ENCODE data around the gene ZNF280B. TPM values are rescaled to one million over a fixed set of nuclear protein-coding genes. Genes with fewer than 3 reads are reported as not detected.
"Not testable (repeated sequence)": the region's sequence is repeated elsewhere in the genome, so short reads cannot be mapped to it uniquely, and the experiment has no call there.

ZNF280B gene
- total RNA-seq, 1 donor from 2014 or later, result 3.1 TPM

DNA sequence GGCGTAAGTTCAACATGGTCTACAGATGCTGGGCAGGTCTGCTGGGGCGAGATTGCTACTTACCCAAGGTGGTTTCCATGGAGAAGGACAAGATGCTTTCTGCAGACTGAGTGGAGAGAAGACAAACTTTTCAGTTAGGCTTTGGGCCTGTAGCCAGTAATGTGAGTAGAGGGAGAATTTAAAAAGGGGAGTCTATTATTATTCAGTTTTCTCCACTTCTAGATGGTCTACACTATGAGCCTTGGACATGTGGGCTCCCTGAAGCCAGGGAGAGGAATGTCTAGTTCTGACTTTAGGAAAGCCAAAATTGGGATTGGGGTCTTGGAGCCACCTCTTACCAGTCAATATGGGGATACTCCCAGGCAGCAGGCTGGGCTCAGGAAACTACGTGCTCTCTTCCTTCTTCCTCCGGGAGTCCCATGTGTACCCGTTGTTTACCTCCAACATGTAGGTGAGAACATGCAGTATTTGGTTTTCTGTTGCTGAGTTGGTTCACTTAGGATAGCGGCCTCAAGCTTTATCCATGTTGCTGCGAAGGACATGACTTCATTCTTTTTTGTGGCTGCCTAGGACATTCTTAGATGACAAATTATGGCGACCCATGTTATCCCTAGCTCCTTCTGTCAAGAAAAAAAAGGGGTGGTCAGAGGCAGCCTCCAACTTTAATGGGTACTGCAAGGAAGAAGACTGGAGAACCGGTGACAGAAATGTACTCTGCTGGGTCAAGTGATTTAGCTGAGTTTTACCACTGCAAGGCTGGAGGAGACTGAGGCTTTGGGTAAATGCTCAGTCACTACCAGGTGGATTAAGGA is 26.3 kb upstream of the ZNF280B start:
- intact Hi-C loops (cut with micrococcal nuclease), result no loop called here

DNA sequence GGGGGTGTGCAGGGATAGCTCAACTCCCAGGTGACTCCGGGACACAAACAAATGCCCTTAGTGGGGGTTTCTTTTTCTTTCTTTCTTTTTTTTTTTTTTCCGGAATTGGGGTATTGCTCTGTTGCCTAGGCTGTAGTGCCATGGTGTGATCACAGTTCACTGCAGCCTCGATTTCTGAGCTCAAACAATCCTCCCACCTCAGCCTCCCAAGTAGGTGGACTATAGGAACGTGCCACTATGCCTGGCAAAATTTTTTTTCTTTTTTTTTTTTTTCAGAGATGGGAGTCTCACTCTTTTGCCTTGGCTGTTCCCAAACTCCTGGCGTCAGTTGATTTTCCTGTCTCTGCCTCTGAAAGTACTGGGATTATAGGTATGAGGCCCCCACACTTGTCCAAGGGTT is 25.3 kb upstream of the ZNF280B start:
- intact Hi-C loops (cut with micrococcal nuclease), result no loop called here

DNA sequence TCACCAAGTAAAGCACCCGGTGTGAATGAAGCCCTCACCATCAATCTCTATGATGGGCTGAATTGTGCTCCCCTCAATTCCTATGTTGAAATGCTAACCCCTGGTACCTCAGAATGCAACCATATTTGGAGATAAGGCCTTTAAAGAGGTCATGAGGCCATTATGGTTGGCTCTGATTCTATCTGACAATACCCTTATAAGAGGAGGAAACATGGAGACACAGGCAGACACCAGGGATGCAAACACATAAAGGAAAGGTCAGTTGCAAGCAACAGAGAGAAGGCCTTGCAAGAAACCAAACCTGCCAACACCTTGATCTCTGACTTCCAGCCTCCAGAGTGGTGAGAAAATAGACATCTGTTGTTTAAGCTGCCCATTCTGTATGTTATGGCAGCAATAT is 24.9 kb upstream of the ZNF280B start:
- intact Hi-C loops (cut with micrococcal nuclease), result no loop called here

DNA sequence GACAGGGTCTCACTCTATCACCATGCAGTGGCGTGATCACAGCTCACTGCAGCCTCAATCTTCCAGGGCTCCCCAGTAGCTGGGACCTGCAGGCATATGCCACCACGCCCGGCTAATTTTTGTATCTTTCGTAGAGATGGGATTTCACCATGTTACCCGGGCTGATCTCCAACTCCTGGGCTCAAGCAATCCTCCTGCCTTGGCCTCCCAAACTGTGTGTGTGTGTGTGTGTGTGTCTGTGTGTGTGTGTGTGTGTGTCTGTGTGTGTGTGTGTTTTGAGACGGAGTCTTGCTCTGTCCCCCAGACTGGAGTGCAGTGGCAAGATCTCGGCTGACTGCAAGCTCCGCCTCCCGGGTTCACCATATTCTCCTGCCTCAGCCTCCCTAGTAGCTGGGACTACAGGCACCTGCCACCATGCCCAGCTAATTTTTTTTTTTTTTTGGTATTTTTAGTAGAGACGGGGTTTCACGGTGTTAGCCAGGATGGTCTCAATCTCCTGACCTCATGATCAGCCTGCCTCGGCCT is 24.1 kb upstream of the ZNF280B start:
- intact Hi-C loops (cut with micrococcal nuclease), result not testable (repeated sequence)

DNA sequence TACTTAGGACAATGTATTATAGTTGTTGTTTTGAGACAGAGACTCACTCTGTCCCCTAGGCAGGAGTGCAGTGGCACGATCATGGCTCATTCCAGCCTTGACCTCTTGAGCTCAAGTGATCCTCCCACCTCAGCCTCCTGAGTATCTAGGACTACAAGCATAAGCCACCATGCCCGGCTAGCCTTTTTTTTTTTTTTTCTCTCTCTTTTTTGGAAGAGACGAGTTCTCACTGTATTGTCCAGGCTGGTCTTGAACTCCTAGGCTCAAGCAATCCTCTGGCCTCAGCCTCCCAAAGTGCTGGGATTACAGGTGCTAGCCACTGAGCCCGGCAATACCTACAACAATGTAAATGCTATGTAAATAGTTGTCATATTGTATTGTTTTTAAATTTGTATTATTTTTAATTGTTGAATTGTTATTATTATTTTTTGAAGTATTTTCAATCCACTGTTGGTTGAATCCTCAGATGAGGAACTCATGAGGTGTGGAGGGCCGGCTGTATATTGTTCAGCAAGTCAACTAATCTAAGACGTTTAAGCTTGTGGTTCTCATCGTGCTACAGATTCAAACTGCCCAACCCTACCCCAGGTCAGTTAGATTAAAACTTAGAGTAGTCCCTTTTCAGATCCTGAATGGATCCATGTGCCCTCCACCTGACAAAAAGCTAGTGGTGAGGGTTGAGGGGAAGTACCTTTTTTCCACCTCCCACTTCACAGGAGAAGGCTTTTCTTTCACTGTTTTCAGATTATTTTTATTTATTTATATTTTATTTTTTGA is 23.4 kb upstream of the ZNF280B start:
- intact Hi-C loops (cut with micrococcal nuclease), result no loop called here

DNA sequence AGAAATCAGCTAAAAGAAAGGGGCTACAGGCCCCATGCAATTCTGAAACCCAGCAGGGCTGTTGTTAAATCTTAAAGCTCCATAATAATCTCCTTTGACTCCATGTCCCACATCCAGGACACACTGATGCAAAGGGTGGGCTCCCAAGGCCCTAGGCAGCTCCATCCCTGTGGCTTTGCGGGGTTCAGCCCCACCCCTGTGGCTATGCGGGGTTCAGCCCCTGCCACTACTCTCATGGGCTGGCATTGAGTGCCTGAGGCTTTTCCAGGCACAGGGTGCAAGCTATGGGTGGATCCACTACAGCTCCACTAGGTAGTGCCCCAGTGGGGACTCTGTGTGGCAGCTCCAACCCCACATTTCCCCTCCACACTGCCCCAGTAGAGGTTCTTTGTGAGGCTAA is 20.2 kb upstream of the ZNF280B start:
- intact Hi-C loops (cut with micrococcal nuclease), result no loop called here

DNA sequence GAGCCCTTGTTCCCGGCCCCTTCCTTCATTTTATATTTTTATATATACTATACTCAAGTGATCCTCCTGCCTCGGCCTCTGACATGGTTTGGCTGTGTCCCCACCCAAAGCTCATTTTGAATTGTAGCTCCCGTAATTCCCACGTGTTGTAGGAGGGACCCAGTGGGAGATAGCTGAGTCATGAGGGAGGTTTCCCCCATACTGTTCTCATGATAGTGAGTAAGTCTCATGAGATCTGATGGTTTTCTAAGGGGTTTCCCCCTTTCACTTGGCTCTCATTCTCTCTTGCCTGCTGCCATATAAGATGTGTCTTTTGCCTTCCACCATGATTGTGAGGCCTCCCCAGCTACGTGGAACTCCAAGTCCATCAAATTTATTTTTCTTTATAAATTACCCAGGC is 18.8 kb upstream of the ZNF280B start:
- intact Hi-C loops (cut with micrococcal nuclease), result no loop called here

DNA sequence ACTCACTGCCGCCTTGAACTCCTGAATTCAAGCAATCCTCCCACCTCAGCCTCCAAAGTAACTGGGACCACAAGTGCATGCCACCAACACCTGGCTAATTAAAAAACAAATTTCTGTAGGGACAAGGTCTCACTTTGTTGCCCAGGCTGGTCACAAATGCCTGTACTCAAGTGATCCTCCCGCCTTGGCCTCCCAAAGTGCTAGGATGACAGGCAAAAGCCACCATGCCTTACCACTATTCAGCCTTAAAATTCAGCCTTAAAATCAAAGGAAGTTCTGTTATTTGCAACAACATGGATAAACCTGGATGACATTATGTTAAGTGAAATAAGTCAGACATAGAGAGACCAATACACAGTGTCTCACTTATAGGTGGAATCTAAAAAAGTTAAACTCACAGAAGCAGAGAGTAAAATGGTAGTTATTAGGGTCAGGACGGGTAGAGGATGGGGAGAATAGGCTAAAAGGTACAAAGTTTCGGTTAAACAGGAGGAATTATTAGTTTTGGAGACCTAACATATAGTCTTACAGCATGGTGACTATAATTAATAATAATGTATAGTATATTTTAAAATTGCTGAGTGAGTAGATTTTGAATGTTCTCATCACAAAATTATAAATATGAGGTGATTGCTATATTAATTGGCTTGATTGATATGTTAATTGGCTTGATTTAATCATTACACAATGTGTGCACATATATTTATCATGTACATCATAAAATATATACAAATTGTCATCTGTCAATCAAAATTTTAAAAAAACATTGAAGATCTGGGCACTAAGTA is 17.8 kb upstream of the ZNF280B start:
- intact Hi-C loops (cut with micrococcal nuclease), result no loop called here

DNA sequence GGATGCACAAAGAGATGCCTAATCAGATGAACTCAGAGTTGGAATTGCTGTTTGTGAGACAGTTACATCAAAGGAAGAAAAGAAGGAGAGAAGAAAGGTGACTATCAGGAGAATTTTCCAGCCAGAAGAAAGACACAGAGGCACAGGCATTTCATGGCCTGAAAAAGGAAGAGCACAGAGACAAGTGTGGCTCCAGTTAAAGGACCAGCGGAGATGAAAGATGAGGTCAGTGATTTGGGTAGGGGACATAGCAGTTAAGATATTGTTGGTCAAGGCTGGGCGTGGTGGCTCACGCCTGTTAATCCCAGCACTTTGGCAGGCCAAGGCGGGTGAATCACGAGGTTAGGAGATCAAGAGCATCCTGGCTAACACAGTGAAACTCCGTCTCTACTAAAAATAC is 15.0 kb upstream of the ZNF280B start:
- intact Hi-C loops (cut with micrococcal nuclease), result no loop called here

DNA sequence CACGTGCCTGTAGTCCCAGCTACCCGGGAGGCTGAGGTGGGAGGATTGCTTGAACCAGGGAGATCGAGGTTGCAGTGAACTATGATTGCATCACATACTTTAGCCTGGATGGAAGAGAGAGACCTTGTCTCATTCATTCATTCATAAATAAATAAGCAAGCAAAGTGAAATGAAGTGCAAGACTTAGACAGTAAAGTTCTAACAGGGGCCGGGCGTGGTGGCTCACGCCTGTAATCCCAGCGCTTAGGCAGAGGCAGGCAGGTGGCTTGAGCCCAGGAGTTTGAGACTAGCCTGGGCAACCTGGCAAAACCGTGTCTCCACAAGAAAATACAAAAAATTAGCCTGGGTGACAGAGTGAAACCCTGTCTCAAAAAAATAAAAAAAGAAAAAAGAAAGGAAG is 13.1 kb upstream of the ZNF280B start:
- intact Hi-C loops (cut with micrococcal nuclease), result no loop called here

DNA sequence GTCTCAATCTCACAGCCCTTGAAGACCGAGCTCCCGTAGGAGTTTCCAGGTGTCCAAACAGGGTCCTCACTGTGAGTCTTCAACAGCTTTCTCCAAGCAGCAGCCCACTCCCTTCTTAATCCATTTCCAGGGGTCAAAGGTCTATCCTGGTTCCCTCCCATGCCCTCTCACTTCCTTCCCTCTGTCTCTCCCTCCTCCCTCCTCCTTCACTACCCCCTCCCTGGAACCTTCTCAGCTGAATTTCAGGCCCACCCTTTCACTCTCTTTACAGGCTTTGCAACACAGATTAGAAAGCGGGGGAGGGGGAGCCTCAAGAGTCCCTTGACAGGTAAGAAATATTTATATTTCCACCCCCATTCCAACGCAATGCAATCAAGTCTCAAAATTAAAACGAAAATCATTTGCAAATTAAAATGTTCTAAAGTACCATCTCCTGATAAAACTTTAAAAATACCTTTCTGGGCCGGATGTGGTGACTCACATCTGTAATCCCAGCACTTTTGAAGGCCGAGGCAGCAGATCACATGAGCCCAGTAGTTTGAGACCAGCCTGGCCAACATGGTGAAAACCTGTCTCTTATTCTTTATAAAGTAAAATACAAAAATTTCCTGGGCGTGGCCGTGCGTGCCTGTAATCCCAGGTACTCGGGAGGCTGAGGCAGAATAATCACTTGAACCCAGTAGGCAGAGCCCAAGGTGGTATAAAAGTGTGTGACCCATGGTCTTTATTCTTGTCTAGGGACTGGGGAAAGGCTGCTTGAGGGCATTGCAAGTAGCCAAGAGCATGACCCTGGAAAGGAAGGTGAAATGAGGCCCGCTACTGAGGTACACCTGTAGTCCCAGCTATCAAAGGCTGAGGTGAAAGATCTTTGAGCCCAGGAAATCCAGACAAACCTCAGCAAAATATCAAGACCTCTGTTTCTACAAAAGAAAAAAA is 12.4 kb upstream of the ZNF280B start:
- intact Hi-C loops (cut with micrococcal nuclease), result no loop called here

DNA sequence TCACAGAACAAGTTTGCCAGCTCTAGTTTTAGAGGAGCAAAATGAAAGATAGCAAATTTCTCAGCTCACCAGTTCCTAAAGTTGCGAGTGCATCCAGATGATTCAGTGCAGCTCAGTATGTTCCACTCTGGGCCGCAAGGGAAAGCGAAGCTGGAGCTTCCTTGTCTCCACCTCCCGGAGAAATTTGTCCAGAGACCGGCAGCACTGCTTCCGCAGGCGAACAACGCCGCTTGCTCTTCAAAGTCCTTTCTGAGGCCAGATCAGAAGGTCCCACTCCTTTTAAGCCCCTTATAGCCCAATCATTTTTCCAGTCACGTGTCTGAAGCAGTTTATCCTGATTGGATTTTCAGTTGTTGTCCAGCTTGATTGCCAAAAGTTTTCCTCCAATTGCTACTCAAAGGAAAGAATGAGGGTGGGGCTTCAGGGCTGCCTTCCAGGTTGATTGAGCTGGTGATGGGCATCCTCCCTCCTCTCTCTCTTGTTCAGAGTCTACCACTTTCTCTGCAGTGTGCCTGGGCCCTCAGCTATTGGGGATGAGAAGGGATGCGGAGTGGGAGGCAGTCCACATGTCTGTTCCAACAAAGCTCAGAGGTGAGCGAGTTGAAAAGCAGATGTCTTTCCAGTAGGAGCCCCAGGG is 11.6 kb upstream of the ZNF280B start, which contains the start of gene ZNF280A:
Gene ZNF280A, minus strand, starts transcription at position 251 of the 637 bp plus-strand sequence. CDS start 4,640 bp downstream, outside the sequence.
- intact Hi-C loops (cut with micrococcal nuclease), result no loop called here

DNA sequence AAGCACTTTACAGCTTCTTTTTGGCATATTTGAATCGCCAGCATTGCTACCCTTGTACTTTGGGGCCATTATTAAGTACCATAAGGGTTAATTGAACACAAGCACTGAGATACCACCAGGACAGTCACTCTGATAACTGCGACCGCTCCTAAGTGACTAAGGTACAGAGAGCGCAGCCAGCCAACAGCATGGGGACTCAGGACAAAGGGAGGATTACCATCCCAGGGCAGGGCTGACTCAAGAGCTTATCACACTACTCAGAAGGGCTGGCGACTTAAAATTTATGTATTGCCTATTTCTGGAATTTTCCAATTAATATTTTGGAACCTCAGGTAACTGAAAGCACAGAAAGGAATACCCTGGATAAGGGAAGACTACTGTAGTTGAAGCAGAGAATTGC is 11.0 kb upstream of the ZNF280B start:
- intact Hi-C loops (cut with micrococcal nuclease), result no loop called here

DNA sequence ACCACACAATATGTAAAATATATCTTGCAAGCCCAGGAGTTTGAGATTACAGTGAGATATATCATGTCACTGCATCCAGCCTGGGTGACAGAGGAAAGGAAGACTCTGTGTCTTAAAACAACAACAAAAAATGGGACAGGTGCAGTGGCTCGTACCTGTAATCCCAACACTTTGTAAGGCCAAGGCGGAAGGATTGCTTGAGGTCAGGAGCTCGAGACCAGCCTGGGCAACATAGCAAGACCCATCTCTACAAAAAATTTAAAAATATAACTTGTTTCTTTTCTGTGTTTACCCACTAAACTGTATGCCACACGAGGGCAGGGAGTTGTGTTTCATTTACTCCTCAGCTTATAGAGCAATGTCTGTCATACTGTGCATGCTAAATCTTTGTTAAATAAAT is 8.4 kb upstream of the ZNF280B start:
- intact Hi-C loops (cut with micrococcal nuclease), result no loop called here

DNA sequence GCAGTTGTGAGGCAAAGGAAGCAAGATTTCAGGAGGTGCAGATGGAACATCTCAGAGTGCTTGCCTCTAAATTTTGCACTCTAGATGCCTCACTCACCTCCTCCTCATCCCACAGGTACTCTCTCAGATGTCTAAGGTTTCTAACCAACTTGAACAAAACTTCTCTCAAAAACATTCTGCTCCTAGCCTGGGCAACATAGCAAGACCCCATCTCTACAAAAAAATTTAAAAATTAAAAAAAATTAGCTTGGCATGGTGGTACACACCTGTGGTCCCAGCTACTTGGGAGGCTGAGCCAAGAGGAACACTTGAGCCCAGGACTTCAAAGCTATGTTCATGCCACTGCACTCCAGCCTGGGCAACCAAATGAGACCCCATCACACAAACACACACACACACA is 7.3 kb upstream of the ZNF280B start:
- intact Hi-C loops (cut with micrococcal nuclease), result no loop called here

DNA sequence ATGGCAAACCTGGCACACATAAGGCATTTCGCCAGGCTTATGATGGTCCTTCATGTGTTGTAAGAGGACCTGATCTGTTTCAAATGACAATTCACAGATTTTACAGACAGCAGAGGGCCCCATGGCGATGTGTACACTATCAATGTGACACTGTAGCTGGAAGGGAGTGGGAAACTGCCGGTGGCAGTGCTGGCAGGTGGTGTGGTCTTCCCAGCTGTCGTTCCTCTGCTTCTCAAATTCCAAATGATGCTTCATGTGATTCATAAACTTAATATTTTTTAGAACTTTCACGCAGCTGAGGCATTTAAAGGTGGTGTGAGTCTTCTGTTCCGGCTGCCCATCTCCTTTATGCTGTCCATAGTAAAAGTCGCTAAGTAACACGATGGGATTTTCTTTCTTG is 5.9 kb upstream of the ZNF280B start:
- intact Hi-C loops (cut with micrococcal nuclease), result not testable (repeated sequence)

DNA sequence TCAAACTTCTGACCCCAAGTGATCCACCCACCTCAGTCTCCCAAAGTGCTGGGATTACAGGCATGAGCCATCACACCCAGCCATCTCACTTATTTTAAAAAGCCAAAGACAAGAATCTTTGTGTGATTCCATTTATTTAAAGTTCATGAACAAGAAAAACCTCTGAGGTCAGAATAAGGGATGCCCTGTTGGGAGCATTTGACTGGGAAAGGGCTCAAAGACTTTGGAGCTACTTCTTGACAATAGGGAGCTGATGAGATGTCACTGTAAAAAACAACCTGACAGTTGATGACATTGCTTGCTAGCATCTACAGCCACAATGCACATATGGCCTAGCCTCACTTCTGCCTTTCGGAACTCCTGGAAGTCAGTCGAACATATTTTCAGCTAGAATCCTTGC is 5.1 kb upstream of the ZNF280B start:
- intact Hi-C loops (cut with micrococcal nuclease), result no loop called here

DNA sequence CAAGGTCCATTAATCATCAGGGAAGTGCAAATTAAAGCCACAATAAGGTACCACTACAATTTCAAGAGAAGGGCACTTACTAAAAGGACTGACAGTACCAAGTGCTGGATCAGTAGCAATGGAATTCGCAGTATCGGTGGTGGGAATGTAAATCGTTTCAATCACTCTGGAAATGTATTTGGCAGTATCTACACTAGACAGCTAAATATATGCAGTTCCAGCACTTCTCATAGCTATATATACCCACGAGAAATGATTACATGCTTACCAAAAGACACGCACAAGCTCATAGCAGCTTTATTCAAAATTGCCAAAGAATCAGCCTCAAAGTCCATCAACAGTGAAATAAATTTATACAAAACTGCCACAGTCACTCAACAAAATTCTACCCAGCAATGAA is 4.4 kb upstream of the ZNF280B start:
- intact Hi-C loops (cut with micrococcal nuclease), result no loop called here

DNA sequence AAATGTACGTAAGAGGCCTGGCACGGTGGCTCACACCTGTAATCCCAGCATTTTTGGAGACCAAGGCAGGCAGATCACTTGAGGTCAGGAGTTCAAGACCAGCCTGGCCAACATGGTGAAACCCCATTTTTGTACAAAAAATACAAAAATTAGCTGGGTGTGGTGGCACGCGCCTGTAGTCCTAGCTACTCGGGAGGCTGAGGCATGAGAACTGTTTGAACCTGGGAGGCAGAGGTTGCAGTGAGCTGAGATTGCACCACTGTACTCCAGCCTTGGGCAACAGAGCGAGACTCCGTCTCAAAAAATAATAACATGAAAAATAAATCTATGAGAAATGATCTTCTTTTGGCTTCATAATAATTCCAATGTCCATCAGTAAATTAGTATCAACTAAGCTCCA is 2.3 kb upstream of the ZNF280B start:
- intact Hi-C loops (cut with micrococcal nuclease), result not testable (repeated sequence)

DNA sequence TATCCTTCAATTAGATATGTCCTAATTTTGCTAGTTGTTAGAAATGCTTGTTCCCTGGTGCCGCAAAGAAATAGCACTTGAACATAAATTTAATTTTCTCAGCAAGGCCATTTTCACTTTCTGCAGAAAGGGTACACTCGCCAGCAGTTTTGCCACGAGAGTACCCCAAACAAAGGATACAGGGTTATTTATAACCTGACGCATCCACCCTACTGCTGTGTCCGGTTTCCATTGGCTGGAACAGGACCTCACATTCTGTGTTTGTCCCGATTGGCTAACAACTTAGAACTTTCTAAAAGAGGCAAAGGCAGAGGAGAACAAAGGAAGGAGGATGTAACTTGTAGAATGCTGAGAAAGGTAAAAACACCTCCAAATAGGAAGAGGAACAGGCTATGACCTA is 1.4 kb upstream of the ZNF280B start:
- intact Hi-C loops (cut with micrococcal nuclease), result not testable (repeated sequence)

Data from T-helper 2 cell treated with Interferon-gamma antibody and Interleukin-4, amounts not matched to agents 100 ng/mL and 5 ng/mL, for 36 hours (primary cell).